ENCODE measurements around the gene RASGRP3.

- TF ChIP-seq CTCF (IDR thresholded peaks at IDR 0.05) (no peak), POLR2A (IDR thresholded peaks at IDR 0.05) (no peak)
Observed at GRCh38 chr2:33535421-33535820, 59.0 kb downstream of the RASGRP3 start.

Data from adrenal gland (tissue), 5 donors.